Measurements from ENCODE around the gene CCDC24.

GRCh38 chr1:43999455-43999854, 8.1 kb downstream of the CCDC24 start:
- TF ChIP-seq CTCF (IDR thresholded peaks at IDR 0.05) = no peak
- TF ChIP-seq POLR2A (IDR thresholded peaks at IDR 0.05) = no peak

All from Peyer's patch (tissue), 4 donors.